Measurements from ENCODE around the gene CCNH. TPM values are rescaled to one million over a fixed set of nuclear protein-coding genes. Genes with fewer than 3 reads are reported as not detected.

CCNH gene
- total RNA-seq, 1 donor from 2014 or later, result 74.8 TPM

- H3K4me1 Mint-ChIP-seq, result no peaks in the 10 kb centered on the region
Observed at GRCh38 chr5:87372705-87373104, 40.0 kb downstream of the CCNH start.

GRCh38 chr5:87369431-87369830, 43.3 kb downstream of the CCNH start:
- intact Hi-C loops (cut with micrococcal nuclease), result no loop called here
- H3K36me3 Mint-ChIP-seq (ENCODE audit: low read depth), result peaks cover 55% of the 10 kb centered on the region
- DNase-seq, result no peak
- H3K4me3 Mint-ChIP-seq, result no peak overlapping the region
- H3K9me3 Mint-ChIP-seq, result no peaks in the 10 kb centered on the region
- no peaks in the 10 kb centered on the region for H3K27me3 Mint-ChIP-seq
- TF ChIP-seq CTCF (IDR thresholded peaks at IDR 0.05), result no peak
- ChIA-PET CTCF (no interaction called here), POLR2A (no interaction called here)
- no peak overlapping the region for H3K27ac Mint-ChIP-seq
- H3K4me1 Mint-ChIP-seq, result no peaks in the 10 kb centered on the region
- no peak for ATAC-seq (ENCODE audit: low read depth)

More at GRCh38 chr5:87372705-87373104, 40.0 kb downstream of the CCNH start:
- H3K27ac Mint-ChIP-seq, result no peak overlapping the region
- ChIA-PET POLR2A (no interaction called here), CTCF (interaction anchor here (1.1 kb wide), 1 partner anchor 28 kb away, joined by 5 read pairs; no protein-coding TSS in a partner anchor)
- no peaks in the 10 kb centered on the region for H3K9me3 Mint-ChIP-seq
- DNase-seq (no peak), ATAC-seq (ENCODE audit: low read depth) (no peak)
- peaks cover 61% of the 10 kb centered on the region for H3K36me3 Mint-ChIP-seq (ENCODE audit: low read depth)
- H3K4me3 Mint-ChIP-seq, result no peak overlapping the region
- H3K27me3 Mint-ChIP-seq, result no peaks in the 10 kb centered on the region
- TF ChIP-seq CTCF (IDR thresholded peaks at IDR 0.05), result no peak
- intact Hi-C loops (cut with micrococcal nuclease), result loop anchor here (1.0 kb wide), 1 partner anchor 12 kb away; no protein-coding TSS in a partner anchor

- POLR2A ChIA-PET, result no interaction called here
- no peaks in the 10 kb centered on the region for H3K9me3 Mint-ChIP-seq
- H3K27me3 Mint-ChIP-seq, result no peaks in the 10 kb centered on the region
- CTCF ChIA-PET, result no interaction called here
- ATAC-seq (ENCODE audit: low read depth), result no peak
- H3K27ac Mint-ChIP-seq, result peak overlapping the region; percentile 5
- no peaks in the 10 kb centered on the region for H3K4me1 Mint-ChIP-seq
- H3K36me3 Mint-ChIP-seq (ENCODE audit: low read depth), result peaks cover 56% of the 10 kb centered on the region
- no peak overlapping the region for H3K4me3 Mint-ChIP-seq
- no peak for TF ChIP-seq CTCF (IDR thresholded peaks at IDR 0.05)
- intact Hi-C loops (cut with micrococcal nuclease), result no loop called here
- DNase-seq, result no peak
Observed at GRCh38 chr5:87368601-87369000, 44.1 kb downstream of the CCNH start.

GRCh38 chr5:87367243-87367642, 45.5 kb downstream of the CCNH start:
- no peaks in the 10 kb centered on the region for H3K9me3 Mint-ChIP-seq

More at GRCh38 chr5:87367243-87367642, 45.5 kb downstream of the CCNH start:
- no peak overlapping the region for H3K27ac Mint-ChIP-seq
- no peak for DNase-seq
- ChIA-PET CTCF (interaction anchor here (1.3 kb wide), 1 partner anchor 297 kb away, joined by 4 read pairs; no protein-coding TSS in a partner anchor), POLR2A (no interaction called here)
- TF ChIP-seq CTCF (IDR thresholded peaks at IDR 0.05), result no peak
- ATAC-seq (ENCODE audit: low read depth), result no peak
- H3K27me3 Mint-ChIP-seq, result no peaks in the 10 kb centered on the region
- intact Hi-C loops (cut with micrococcal nuclease), result loop anchor here (2.0 kb wide), 1 partner anchor 14 kb away; no protein-coding TSS in a partner anchor
- H3K4me1 Mint-ChIP-seq, result no peaks in the 10 kb centered on the region
- no peak overlapping the region for H3K4me3 Mint-ChIP-seq
- H3K36me3 Mint-ChIP-seq (ENCODE audit: low read depth), result peaks cover 51% of the 10 kb centered on the region
